Hematopoietic multipotent progenitor cell treated with erythropoietin and hydrocortisone succinate and interleukin-3 and kit ligand, for 8 days (in vitro differentiated cells): ENCODE results near the gene CEP135.
"Not testable (repeated sequence)": the region's sequence is repeated elsewhere in the genome, so short reads cannot be mapped to it uniquely, and the experiment has no call there.

Experiments used
- DNase-seq: peaks from one replicate; pipeline ENCODE4 v3.0.0-alpha.2; 2015

The CEP135 gene

DNA sequence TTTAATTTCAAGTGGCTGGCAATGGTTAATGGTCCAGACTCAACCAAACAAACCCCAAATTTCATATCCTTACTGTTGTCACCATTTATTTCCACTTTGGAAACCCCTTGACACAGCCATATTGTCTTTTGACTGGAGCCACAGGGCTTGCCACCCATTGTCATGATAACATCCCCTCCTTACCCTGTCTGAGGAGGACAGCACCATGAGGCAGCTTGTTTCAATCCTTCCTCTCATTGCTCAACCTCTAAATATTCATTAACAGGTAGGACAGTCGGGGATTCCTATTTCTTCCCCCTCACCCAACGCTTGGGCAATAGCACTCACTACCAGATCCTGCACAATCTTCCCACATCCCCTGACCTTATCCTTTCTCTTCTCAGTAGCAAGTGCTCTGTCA lies 92.1 kb downstream of the CEP135 start:
- no peak for DNase-seq

DNA sequence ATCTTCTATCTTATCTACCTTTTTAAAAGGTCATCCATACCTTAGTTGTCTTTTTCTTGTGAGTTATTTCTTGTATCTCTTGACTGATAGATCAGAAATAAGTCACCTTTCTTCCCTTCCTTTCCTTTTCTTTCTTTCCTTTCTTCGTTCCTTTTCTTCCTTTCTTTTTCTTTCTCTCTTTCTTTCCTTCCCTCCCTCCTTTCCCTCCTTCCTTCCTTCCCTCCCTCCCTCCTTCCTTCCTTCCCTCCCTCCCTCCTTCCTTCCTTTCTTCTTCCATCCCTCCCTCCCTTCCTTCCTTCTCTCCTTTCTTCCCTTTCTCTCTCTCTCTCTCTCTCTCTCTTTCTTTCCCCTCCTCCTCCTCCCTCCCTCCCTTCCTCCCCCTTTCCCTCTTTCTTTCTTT lies 93.5 kb downstream of the CEP135 start:
- no peak for DNase-seq

DNA sequence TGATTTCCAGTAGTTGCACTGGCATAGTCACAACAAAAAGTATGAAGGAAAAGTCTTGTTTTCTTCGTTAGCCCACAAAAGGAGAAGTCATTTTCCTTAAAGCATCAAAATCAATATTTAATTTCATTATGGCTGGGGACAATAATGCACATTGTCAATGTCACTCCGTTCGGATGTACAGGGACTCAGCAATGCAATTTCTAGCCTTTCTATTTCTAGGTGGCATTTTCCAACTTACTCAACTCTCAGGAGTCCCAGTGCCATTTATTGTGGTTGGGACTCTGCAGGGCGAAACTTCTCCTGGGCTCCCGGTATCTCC lies 99.6 kb downstream of the CEP135 start:
- DNase-seq: peak; percentile 57

DNA sequence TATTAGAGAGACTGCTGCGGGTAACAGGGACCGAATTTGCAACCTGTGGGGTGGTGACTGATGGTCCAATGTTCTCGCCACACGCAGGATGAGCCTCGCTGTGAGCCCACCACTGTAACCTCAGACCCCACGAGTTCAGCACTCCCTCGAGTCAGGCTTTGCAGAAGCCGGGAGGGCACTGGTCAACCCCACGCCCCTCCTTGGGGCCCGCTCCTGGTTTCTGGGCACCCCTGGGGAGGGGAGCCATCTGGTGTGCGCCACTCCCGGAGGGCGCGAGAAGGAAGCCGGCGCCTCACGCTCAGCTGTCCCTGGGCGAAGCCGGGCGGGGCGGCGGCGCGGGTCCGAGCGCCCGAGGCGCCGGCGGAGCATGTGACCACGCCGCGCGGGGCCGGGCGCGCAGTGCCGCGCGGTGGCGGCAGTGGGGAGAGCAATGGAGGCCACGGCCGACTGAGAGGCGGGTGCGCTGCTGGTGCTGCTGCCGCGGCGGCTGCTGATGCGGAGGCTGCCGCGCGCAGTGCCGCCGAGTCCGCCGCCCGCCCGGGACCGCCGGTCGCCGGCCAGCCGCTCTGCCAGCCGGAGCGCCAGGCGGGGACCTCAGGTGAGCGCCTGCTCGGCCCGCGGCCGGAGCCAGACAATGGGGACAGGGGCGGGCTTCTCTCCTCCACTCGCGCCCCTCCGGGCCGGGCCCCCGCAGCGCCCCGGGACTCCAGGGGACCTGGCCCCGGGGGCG lies 100.1 kb downstream of the CEP135 start:
- DNase-seq: peak; percentile 77

DNA sequence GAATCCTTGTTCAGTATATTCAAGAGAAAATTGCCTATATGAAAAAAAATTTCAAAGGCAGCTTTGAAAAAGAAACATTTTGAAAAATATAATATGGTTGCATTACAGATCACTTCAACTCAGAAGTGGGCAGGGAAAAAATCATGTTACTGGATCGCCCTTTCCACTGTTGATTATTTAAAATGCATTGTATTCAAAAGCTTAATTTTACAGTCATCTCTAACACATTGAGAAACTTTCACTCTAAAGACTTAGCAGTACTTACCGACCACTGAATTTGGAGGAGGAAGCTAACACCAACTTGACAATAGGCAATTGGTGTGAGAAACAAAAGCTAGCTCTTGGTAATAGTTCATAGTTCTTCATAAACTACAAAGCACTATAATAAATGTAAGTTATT lies 101.9 kb downstream of the CEP135 start:
- peak; percentile 33 for DNase-seq

DNA sequence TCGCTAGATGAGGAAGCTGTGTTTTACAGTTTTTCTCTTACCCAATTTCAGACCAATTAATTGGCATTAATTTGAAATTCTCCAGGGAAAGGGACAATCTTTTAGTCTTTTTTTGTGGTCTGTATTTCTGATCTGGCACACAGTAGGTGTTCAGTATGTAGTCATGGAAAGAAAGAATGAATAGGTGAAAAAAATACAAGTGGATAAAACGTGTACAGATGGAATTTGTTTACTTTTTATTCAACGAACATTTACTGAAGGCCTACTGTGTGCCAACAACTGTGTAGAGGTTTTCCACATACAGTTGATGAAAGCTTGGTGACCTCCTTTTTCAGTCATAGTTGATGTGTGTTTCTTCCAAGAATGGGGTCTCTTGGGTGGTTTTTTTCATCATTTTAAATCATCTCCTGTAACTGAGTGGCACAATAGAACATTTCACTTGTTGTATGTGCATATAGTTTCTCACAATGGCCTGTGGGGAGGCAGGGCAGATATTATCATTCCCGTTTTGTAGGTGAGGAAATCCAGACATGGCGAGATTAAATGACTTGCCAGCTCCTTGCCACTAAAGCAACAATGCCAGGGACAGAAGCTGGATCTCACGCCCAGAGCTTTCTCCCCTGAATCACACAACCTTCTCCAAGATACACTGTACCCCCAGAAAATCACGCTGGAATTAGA lies 102.4 kb downstream of the CEP135 start:
- peak; percentile 38 for DNase-seq

DNA sequence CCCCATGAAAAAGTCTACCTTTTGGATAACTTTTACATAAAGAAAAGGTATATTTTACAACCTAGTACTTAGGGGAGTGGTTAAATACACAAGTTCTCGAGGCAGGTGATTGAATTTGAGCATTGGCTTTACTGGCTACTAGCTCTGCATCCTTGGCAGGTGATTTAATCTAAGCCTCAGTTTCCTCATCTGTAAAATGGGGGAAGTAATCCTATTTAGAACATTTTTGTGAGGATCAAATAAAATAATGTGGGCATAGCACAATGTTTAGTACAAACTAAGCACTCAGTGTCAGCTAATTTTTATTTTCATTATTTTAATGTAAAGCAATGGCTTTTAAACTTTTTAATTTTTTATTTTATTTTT lies 102.9 kb downstream of the CEP135 start:
- DNase-seq: no peak

DNA sequence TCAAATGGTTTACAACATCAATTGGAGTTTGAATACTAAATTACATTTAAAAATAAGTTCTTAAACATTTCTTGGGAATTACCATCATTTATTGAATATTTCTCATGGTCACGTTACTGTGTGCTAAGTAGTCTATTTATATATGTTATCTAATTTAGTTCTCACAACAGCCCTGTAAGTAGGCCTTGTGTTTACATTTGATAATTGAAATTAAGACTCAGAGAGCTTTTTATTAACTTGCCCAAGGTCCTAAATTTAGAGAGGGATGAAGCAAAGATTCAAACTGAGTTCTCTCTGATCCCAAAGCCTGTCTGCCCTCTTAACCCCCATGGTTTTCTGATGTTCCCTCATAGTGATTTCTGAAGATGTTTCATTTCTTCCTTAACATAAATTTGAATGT lies 103.7 kb downstream of the CEP135 start:
- DNase-seq: peak; percentile 67

DNA sequence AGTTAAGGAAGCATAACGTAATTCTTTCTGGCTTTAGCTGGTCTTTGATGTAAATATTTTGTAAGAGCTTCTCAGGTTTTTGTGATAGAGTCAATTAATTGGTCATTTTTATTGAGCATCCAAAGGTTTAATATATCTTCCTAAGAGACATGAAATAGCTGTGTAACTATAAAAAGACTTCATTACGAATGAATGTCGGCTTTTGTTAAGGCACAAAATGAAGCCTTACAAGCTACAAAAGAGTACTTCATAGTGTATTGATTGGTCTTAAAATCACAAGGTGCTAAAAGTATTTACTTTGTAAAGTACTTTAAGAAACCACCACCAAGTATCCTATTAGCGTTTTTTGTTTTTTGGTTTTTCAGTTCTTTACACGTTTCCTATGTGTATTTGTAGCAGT lies 104.2 kb downstream of the CEP135 start:
- DNase-seq: no peak

DNA sequence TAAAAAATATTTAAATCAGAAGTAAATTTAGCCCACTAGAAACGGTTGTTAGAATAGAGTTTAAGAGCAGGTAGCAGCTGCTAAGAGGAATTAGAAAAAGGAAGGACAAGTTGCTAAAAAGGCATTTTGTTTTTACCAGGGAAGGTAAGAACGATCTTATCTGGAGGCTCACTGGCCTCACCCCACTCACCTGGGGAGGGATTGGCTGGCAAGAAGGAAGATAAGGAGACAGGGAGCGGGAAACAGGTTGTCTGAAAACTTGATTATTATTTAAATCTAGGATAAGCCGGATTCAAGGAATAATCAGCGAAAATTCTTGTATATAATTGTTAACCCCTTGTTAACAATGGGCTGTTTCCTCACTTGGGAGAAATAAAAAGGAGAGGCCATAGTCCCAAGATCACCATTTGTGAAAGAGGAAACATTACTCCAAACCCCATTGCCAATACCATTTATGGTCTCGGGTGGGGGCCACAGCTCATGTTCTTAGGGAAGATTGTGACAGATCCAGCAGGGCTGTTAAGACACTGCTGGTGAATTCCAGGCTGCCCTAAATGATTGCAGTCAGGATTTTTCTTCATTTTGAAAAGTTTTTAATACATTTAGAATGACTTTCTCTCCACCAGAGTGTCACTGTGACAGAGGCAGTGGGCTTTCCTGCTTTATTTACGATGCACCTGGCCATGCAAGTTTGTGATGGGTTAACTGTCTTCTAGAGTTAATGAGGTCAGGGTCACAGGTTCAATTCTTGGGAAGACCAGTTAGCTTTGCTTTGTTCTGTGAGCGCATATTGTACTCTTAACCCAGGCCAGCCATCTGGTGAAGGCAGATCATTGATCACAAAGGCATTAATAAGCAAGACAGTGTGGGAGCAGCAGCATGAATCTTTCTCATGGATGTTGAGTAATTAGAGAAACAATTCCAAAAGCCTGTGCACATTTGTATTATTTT lies 106.6 kb downstream of the CEP135 start:
- DNase-seq: no peak

DNA sequence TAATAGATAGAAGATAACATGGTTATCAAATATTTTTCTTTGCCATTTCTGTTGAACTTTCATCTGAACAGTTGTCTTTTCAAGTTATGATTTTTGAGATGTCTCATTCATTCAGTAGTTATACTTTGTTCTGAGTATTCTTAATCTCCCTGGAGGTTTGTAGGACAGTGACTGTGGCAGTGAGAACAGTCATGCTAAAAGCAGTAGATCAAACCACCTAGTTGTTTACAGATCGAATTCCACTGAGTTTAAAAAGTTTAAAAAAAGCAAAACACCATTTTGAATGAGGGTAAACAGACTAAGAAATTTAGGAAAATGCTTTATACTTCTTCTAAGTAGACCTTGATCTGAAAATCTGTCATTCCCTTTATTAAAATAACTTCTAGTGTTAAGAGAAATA lies 107.2 kb downstream of the CEP135 start:
- DNase-seq: no peak

DNA sequence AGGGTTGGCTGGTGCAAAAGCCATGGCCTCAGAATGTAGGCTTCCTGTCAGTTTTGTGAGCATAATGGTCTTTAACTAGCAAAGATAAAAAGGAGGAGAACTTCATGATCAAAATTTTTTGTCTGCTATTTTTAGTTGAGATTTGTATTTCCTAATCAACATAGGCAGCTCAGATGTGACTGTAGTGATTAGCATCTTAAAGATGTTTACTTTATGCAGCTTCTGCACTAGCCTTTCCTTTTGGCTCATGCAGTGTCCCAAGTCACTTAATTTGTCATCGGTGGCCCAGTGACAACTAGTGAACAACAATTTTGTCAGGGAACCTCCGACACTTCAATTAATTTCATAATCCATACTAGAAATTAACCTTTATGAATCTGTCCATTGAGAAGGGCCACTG lies 109.8 kb downstream of the CEP135 start:
- no peak for DNase-seq

DNA sequence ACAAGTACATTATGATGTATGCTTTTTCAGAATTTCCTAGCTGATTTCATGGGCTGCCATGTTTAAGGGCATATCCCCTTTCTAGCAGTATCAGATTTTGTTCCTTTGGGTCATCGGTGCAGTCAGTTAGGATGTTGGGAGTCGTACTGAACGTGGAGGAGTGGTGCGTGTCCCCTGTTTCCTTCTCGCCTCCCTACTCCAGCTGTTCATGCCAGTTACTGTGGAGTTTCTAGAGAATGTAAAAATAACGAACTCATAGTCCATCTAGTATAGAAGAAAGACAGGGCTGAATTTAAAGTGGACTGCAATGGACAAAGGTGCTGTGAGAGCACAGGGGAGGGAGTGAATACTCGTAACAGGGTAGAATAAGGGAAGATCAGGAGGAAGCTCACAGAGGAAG lies 111.3 kb downstream of the CEP135 start:
- DNase-seq: no peak

DNA sequence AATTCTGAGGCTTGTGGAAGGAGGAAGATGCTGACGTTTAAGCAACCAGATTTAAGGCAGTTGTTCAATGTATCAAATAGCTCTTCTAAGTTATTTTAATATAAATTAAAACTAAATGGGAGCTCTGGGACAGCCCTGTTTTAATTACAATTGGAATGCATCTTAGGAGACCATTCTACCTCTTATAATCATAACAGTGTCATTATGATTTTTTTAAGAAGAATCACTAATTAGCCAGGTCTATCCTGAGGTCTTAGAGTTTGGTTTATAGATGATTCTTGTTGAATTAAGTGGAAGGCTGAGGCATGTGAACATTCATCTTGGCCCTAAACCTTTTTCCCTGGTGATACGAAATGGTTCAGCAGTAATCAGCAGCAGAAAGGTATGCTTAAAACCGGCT lies 113.4 kb downstream of the CEP135 start:
- DNase-seq: no peak

DNA sequence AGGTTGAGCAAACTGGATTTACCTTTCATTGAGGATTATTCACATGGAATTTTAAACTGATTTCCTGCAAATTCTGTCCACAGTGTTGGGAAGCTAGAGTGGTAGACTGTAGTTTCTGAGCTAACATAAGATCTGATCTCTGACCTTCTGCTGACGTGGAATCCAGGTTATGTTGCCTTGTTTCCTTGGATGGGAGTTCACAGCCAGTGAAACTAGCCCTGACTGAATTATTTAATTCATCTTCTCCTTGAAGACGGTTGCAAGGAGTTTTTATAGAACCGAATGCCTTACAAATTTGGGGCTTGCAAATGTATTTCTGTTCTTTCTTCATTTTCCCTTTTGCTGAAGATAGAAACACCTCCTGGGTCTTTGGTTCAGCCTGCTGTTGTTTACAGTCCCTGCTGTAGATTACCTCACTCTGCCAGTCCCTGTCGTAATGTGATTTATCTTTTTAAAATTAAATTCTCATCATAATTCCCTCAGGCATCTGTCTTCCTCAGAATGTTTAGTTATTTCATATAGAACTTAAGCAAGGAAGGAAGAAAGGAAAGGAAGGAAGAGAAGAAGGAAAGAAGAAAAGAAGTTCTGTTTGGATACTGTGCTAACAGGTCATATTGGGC lies 113.9 kb downstream of the CEP135 start:
- no peak for DNase-seq

DNA sequence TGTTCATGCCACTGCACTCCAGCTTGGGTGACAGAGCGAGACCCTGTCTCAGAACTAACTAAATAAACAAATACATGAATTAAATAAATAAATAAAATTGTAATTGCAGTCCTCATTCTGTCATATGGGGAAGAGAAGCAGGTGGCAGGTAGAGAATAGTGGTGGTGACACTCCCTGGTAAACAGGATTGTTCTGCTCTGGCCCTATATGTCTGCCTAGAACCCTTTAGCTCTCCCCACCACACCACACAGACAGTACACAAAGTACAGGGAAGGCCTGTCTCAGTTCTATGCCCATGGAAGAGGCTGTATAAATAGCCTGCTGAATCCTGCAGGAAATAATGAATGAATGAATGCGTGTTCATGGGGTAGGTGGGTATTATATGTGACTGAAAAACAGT lies 117.7 kb downstream of the CEP135 start:
- DNase-seq: no peak

DNA sequence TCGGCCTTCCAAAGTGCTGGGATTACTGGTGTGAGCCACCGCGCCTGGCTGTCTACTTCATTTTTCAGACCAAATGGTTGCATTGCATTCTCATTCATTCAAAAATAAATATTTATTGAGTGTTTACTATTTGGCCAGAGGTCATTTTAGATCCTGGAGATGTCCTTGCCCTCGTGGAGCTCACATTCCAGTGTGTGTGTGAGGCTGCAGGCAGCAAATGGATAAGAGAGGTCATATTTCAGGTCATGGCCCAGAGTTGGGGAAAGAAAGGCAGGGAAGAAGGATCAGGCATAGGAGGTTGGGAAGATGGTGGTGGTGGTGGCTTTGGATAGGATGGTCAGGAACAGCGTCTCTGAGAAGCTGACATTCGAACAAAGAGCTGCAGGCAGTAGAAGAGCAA lies 119.1 kb downstream of the CEP135 start:
- no peak for DNase-seq

DNA sequence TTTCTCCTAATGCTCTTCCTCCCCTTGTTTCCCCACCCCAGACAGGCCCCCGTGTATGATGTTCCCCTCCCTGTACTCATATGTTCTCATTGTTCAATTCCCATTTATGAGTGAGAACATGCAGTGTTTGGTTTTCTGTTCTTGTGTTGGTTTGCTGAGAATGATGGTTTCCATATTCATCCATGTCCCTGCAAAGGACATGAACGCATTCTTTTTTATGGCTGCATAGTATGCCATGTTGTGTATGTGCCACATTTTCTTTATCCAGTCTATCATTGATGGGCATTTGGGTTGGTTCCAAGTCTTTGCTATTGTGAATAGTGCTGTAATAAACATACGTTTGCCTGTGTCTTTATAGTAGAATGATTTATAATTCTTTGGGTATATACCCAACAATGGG lies 124.0 kb downstream of the CEP135 start:
- DNase-seq: not testable (repeated sequence)

DNA sequence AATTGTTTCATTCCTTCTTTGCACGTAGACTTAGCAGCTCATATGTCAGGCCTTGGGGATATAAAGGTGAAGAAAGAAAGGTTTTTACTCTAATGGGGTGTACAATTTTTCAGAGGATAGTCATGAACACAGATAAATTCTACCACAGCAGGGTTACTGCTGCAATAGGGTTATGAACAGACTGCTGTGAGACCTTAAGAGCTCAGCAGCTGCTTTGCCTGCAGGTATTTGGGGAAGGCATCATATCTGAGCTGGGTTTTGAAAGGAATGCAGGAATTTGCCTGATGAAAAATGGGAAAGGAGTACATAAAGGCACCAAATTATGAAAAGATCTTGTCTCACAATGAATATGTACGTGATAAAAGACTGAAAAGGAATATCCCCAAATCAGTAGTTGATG lies 128.9 kb downstream of the CEP135 start:
- no peak for DNase-seq

DNA sequence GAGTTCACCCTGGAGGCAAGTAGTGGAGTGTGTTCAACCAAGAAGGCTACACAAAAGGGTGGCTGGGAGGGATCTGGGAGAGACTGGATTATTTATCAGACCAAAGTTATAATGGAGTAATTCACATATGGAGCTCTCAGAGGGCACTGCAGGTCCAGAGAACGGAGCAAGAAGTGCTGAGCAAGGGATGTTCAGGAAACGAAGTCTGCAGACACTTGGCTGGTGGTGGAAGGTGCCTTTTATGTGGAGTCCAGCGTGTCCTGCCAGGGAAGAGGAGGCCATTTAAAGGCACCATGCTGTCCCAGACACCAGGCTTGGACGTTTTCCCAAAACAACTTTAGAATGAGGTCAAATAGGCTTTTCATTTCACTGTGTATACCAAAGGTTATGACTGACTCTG lies 130.1 kb downstream of the CEP135 start:
- no peak for DNase-seq

DNA sequence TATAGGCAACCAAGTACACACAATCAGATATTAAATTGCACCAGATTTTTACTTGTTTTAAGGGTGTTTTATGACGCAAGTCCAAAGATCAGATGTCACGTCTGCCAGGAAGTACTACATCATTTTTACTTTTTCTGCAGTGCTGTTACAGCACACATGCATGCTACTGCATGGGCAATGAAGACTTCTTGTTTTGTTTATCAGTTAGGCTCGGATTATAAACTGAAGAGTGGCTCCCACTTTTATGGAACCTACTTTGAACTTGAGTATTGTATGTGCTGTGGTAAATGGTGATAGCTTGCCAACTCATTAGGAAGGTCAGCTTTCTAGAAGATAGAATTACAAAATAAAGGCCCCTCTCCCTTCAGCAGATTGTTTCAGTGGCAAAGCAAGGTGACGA lies 131.6 kb downstream of the CEP135 start:
- no peak for DNase-seq

DNA sequence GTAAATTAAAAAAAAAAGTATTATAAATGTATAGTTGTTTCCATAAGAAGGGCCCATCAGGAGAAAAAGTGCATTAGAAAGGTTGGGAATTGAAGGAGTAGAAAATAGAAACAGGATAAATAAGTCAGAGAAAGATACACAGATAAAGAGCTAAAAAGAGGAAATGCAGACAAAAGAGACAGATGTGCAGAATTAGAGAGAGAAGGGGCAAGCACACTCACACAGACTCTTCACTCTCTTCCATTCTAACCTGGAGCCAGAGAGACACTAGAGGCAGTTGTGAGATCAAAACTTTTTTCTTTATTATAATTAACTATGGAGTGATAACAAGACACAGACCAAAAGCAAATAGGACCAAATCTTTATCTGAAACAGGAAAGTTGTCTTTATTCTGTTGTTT lies 134.1 kb downstream of the CEP135 start:
- DNase-seq: no peak
